AG09309 (cell line): ENCODE measurements around the gene CHCHD6.

Experiments
- DNase-seq: peaks from one replicate; pipeline ENCODE4 v3.0.0-alpha.2; 2010; ENCODE audit warnings: low read depth
- H3K4me3 ChIP-seq: 2 replicates; pipeline ENCODE4 v1.5.1; 2011; ENCODE audit warnings: mild to moderate bottlenecking, low read depth, low read length, moderate library complexity; ENCODE audit not compliant: control insufficient read depth
- CTCF ChIP-seq: IDR thresholded peaks from 2 replicates; pipeline ENCODE4 v1.5.1; 2011; ENCODE audit warnings: mild to moderate bottlenecking, low read depth, low read length, inconsistent platforms; ENCODE audit not compliant: insufficient read depth, control insufficient read depth; ENCODE audit errors: missing control alignments

Gene CHCHD6

GRCh38 chr3:127003601-127004280 lies 299.7 kb downstream of the CHCHD6 start:
- no peak for TF ChIP-seq CTCF
- H3K4me3 ChIP-seq = no peak overlapping the region
- no peak for DNase-seq

- no peak for DNase-seq
- no peak for TF ChIP-seq CTCF
- H3K4me3 ChIP-seq = no peak overlapping the region
Observed at GRCh38 chr3:127004641-127005397, 300.8 kb downstream of the CHCHD6 start.

DNA sequence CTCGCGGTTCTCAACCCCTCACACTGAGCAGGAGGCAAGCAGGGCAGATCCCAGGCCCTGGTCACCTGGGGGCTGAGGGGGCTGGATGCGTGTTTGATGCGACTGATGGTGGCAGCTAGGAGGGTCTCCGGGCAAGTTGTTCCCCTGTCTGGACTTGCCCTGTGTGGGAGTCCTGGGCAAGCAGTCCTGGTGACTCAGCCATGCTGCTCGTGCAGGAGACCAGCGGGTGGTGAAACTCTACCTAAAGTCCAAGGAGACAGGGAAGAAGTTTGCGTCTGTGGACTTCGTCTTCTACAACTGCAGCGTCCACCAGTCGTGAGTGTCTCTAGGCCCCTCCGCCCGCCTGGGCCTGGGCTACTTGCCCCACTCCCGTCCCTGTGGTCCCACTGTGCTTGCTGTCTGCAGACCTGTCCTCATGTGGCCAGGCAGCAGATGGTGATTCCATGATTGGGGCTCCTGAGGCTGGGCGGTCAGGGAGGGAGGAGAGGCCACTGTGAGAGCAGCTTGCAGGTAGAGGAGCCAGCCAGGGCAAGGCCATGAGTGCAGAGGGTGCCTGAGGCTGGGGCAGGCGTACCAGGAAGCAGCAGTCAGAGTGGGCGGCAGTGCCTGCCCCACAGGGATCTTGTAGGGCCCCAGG lies 301.9 kb downstream of the CHCHD6 start:
- H3K4me3 ChIP-seq = no peak overlapping the region
- TF ChIP-seq CTCF = no peak
- DNase-seq = no peak

- DNase-seq = no peak
- no peak for TF ChIP-seq CTCF
- no peak overlapping the region for H3K4me3 ChIP-seq
Observed at GRCh38 chr3:127006781-127007436, 302.9 kb downstream of the CHCHD6 start.

GRCh38 chr3:127008236-127008635 lies 304.2 kb downstream of the CHCHD6 start:
- no peak for TF ChIP-seq CTCF

DNA sequence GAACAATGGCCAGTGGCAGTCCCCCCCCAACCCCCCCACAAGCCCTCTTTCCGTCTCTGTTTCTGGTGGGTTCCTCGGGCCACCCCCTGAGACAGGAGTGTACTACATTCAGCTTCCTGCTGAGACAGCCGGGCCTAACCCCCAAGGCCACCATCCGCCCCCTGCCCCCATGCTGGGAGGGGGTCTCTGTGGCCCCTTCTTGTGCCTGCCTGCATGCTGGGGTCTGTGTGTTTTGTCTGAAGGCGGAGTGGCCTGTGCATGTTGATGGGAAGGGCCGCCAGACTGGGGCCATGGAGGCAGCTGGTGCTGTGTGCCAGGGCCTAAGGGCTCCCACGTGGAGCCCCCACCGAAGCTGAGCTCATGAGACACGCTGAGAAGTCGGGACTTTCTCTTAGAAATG lies 305.5 kb downstream of the CHCHD6 start:
- DNase-seq = no peak
- no peak for TF ChIP-seq CTCF
- H3K4me3 ChIP-seq = no peak overlapping the region

More at GRCh38 chr3:127008236-127008635, 304.2 kb downstream of the CHCHD6 start:
- H3K4me3 ChIP-seq = no peak overlapping the region
- no peak for DNase-seq
